Heart left ventricle (tissue), 13 donors: ENCODE results near the gene HTR1A.

Source experiments
- CTCF ChIP-seq, 12 donors: fragments of 200-600 bp; sonication (generic) in 4 of 12; IDR thresholded peaks; one replicate each; pipeline versions ENCODE4 v1.5.0 to v1.8.0; 2018 to 2022; ENCODE audit warnings: antibody characterized with exemption in 12 of 12, mild to moderate bottlenecking in 5 of 12
- POLR2A ChIP-seq, 2 donors: fragments of 450-650 bp; IDR thresholded peaks; one replicate each; pipeline ENCODE4 v1.6.1; 2017; ENCODE audit warnings: antibody characterized with exemption in 2 of 2, mild to moderate bottlenecking in 2 of 2, moderate library complexity in 2 of 2
- donor health status: ischemic (EF 13 %, LVEDD 7.1; RV severe dilation, severe dysfunction).
- donor health status: DM: no; HTN: yes; CAD: no.
- donor health status: DM: no; HTN: no; CAD: no.
- donor health status: ischemic (EF 25% LVEDD 6.9; RV normal size, moderate dysfunction).
- donor health status: ischemic (EF 25% LVEDD 5.7; RV mildly dilated, moderate dysfunction).
- donor health status: ischemic (EF 35%, LVEDD 5.7; RV mildly dilated, moderate dysfunction).
- donor health status: nonischemic (EF 11% LVEDD 7.7; RV severe dilation, severe dysfunction).
- donor health status: DM: yes; HTN: yes; CAD: no.
- donor health status: PGD.
- donor health status: ischemic (EF 29% LVEDD 5.4; RV normal size, mild dysfunction).
- donor health status: nonischemic (EF 23%, LVEDD 6.1; RV moderate dilation, normal function).

- TF ChIP-seq POLR2A (IDR thresholded peaks at IDR 0.05): no peak
- TF ChIP-seq CTCF (IDR thresholded peaks at IDR 0.05): no peak
Observed at GRCh38 chr5:63957617-63958016, 4.6 kb downstream of the HTR1A start.
